HG02623 (cell line): ENCODE data around the gene IGFBP7.
"Not testable (repeated sequence)": the region's sequence is repeated elsewhere in the genome, so short reads cannot be mapped to it uniquely, and the experiment has no call there.

ENCODE experiments used
- ATAC-seq: cut with Tn5 transposase; IDR thresholded peaks from one replicate; pipeline ENCODE4 v1.9.1; 2021; ENCODE audit warnings: moderate library complexity; ENCODE audit not compliant: unreplicated experiment

Gene IGFBP7

DNA sequence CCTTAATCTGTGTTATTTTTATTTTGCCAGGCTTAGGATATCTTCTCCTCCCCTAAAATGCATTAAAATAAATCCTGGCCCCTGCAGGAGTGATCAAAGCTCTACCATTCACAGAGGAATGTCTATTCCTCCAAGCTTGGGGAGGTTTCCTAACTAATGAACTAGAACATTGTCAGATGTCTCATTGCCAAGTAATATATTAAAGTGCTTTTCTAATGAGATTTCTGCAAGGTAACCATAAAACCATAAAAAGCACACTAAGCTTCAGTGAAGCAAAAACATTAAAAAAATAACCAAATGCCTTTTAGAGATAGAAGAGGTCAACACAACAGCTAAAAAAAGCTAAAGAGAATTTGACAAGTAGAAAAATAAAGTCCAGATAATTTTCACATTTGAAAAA lies 34.8 kb downstream of the IGFBP7 start:
- ATAC-seq: no peak

DNA sequence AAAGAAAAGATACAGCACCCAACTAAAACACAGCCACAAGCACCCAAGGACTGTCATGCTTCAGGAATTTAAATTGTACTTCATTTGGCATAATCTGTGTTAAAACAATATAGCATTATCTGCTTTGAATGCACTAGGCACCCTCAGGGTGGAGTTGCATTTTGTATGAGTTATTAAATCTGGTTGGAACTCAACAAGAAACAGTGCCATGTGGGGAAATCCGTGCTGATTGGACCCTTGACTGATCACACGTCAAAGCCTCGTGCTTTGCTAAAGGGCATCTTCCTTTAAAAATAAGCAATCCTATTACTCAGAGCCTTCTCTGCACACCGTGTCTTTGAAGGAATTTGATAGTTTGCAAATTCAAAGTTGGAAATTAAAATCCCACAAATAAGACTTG lies 35.4 kb downstream of the IGFBP7 start:
- ATAC-seq: no peak

DNA sequence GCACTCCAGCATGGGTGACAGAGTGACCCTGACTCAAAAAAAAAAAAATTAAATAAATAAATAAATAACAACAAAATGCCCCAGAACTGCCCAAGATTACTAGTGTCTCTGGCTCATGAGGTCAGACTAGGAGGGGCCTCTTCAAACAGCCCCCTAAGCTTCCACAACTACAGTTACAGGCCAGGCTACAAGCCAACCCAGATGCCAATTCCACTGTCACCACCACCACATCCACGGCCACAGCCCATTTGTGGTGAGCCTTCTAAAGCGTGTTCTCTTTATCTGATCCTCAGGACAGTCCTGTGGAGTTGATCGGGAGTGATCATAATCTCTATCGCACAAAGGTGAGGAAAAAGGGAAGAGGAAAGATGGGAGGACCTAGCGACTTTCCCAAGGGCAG lies 36.6 kb downstream of the IGFBP7 start:
- ATAC-seq: no peak

DNA sequence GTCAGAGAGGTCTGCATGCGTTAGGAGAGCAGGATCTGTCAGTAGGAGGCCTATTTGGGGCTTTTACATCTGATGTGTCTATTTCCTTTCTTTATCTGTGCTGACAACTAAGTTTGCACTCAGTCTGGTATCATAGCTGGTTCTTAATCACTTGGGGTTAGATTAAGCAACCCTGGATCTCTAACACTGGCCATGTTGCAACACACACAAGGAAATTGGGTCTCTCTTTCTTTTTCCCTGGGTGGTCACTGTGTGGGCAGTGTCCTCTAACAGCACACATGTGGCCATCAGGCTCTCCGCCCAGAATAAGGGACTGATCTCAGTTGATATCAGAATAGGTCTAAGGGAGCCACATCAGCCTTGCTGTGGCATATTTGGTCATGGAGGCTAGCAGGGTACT lies 38.9 kb downstream of the IGFBP7 start:
- no peak for ATAC-seq

DNA sequence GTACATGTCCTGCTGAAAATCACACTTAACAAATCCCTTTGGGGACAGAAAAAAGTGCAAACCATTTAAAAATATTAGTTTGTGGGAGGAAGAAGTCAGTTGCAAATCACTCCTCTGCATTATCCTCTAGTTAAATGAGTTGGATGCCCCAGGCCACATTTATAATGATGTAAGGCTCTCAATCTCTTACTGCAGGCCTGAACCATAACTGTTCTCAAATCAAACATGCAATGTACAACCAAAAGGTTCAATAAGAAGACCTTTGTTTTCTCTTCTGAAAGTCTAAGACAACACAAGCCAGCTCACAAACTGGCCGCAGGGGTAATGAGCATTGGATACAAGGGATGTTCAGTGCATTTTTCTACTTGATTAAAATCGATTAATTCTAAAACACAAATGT lies 39.7 kb downstream of the IGFBP7 start:
- ATAC-seq: no peak

DNA sequence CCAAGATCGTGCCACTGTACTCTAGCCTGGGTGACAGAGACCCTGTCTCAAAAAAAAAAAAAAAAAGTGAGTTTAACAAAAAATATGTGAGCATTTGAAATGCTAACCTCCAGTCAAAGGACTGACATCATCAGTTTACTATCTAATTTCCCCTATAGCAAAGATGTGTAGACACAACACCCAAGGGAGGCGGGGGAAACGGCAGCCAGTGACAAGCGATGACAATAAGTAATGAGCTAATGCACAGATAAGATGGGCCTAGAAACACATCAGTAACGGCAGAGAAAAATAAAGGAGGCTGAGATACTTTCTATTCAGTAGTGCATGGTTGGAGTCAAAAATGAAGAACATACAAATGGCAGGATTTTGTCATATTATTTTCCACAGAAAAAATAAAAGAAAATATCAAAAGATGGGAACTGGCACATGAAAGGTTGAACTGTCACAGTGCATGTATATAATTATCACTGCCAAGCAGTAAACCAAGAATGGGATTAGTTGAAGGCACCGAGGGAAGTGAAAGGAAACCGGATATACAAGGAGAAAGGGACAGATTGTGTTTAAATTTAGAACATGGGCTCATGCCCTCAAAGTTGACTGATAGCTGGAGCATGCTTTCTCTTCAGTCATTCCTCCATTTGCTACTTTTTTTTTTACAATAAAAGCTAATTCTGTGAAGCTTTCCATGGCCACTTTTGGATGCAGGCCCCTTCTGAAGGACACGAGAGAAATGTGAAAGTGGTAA lies 41.8 kb downstream of the IGFBP7 start:
- ATAC-seq: no peak

DNA sequence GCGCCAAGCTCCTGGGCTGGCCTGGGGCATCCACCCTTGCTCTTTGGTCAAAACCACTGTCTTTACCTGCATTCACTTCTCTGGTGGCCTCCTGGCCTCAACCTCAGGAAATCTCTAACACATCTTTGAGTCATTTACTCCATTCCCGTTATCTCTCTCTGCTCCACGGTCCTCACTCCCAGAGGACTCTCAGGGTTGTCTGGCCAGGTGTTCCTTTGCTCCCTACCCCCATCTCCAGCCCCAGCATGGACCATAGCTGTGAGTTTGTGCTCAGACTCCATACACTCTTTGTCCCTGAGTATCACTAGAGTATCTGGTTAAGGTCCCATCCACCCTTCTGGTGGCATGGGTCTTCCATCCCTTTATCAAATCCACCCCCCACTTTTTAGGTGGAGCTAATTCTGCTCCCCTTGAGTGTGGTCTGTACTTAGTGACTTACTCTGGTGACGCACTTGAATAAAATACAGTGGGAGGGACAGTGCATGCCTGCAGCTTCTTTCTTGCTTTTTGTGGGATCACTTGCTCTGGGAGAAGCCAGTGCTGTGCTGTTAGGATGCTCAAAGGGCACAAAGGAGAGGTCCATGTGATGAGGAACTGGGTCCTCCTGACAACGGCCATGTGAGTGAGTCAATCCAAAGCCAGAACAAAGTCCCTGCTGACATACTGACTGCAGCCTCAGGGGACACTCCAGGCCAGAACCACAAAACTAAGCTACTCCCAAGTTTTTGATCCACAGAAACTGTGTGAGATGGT lies 44.3 kb downstream of the IGFBP7 start:
- ATAC-seq: no peak

DNA sequence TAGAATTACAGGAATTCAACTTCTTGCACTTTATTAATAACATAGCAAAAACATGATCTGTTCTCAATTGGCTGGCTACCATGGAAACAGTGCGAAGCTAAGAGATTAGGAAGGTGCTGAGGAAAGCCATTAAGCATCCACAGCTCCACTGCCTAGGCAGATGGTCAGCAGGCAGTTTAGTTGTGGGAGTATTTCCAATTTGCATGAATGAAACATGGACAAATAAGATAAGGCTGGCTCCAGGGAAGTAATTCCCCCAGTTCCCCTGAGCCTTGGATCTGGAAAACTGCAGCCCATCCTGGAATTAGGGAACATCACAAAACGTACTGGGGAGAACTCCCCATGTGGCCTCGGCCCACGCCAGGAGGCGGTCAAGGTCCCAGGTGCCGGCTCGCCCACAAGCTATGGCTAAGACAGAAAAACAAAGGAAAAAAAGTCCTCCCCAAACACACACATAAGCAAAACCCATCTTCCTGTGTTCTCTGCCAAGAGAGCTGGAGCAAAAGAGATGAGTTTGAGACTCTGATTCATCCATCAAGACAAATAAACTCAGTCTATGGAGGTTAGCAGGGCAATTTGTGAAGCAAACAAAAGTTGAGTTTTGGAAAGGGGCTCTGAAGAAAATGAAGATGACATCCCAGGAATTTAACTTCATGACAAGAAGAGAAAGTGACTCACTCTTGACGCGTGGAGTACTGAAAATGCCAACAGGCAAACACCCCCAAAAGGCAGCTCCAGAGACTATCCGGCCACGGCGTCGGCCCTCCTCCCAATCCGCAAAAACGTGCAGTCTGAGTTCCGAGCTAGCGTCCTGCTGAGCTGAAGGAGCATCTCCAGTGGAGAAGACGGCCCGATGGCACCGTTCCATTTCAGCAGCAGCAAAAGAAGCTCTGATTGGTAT lies 45.1 kb downstream of the IGFBP7 start:
- ATAC-seq: no peak

DNA sequence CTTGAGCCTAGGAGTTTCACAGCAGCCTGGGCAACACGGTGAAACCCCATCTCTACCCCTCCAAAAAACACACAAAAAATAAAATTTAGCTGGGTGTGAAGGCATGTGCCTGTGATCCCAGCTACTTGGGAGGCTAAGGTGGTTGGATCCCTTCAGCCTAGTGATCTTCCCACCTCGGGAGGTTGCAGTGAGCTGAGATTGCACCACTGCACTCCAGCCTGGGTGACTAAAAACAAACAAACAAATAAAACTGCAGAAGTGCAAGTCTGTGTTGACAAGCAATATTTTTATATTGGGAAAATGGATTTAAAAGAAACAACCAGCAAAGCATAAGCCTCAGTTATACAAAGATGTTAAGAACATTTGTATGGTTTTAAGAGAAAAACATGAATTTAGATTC lies 46.1 kb downstream of the IGFBP7 start:
- no peak for ATAC-seq

DNA sequence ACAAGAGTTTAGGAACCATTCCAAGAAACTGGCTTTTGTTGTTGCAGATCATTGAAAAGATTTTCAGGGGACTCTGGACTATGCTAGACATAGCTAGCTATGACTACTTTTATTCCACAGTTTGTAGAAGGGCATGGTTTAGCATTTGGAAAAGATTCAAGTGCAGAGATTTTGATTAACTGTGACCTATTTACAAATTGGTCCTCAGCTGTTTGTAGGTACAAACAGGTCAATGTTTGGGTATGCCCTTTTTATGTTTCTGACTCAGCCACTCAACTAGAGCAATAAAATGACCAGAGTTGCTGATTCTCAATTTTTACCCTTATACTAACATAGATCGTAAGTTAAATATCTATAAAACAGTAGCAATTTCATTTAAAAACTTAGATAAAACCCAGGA lies 46.7 kb downstream of the IGFBP7 start:
- no peak for ATAC-seq

DNA sequence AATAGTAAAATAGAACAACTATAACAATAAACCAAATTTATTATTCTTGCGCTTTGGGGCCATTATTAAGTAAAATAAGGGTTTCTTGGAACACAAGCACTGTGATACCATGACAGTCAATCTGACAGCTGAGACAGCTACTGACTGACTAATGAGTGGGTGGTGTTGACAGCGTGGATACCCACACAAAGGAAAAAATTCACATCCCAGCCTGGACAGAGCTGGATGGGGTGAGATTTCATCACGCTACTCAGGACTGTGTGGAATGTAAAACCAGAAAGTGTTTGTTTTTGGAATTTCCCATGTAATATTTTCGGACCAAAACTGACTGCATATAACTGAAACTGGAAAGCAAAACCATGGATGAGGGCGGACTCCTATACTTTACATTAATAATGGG lies 48.8 kb downstream of the IGFBP7 start:
- ATAC-seq: no peak

DNA sequence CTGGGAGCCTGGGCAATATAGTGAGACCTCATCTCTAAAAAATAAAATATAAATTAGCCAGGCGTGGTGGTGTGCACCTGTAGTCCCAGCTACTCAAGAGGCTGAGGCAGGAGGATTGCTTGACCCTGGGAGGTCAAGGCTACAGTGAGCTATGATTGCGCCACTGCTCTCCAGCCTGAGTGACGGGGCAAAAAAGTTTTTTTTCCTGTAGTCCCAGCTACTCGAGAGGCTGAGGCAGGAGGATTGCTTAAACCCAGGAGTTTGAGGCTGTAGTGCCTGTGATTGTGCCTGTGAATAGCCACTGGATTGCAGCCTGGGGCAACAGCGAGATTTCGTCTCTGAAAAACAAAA lies 49.5 kb downstream of the IGFBP7 start:
- not testable (repeated sequence) for ATAC-seq

DNA sequence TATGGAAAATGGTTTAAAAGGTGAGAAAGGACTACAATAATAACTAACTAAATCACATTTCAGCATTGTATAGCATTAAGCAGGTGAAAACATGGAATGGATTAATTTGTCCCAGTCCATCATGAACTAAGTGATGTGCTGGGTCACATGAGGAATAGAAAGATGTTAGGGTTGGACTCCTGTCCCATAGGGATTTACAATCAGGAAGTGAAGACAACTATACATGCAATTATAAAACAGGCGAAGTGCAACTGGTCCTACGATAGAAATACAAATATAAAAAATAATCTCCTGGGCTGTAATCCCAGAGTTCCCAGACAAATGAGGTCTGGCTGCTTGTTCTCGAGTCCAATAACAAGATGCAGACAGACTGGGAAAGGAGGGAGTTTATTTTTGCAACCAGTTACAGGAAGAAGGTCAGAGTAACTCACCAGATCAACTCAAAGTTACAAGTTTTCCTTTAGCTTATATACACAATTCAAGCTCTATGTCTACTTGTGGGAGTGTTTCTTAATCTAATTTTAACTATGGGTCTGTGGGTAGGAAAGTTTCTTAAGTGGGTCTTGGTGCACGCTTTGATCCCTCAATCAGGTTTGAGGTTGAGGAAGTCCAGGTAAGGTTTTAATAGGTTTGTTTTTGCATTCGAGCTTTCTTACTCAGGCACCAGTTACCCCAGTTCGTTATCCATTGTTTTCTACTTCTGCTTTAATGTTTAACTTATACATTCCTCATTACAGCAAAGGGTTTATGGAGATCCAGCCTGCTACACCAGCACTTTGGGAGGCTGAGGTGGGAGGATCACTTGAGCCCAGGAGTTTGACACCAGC lies 50.1 kb downstream of the IGFBP7 start:
- ATAC-seq: no peak

DNA sequence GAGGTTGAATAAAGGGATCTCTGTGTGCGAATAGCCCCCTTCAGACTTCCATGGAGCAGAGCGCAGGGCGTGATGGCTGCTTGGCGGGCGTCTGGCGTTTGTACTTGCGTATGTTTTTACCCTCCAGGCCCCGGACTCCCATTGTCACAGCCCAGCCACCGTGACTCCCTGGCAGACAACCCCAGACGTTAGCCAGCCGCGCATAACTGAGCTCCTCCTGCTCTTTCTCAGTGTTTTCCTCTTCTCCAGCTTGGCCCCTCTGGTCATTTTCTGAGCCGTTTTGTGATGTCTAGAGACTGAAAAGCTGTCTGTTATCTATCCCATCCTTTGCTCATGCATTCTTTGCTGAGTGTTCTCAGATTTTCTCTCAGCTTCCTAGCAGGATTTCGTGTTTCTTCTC lies 54.3 kb downstream of the IGFBP7 start:
- no peak for ATAC-seq

DNA sequence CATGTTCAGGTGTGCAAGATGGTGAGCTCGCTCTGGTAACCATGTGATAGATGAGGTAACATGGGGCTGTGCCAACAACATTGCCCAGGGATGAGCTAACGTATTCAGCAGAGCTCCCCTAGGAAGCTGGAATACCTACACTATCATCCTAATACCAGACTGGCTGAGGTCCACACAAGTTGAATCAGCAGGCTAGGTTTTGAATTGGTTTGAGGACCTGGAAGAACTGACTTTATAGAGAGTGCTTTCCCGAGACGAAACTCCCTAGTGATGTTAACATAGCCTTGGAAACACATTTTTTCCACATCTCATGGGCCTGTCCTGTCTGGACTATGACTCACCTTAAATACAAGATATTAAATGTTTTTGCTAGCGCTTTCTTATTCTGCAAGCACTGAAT lies 56.7 kb downstream of the IGFBP7 start:
- no peak for ATAC-seq

DNA sequence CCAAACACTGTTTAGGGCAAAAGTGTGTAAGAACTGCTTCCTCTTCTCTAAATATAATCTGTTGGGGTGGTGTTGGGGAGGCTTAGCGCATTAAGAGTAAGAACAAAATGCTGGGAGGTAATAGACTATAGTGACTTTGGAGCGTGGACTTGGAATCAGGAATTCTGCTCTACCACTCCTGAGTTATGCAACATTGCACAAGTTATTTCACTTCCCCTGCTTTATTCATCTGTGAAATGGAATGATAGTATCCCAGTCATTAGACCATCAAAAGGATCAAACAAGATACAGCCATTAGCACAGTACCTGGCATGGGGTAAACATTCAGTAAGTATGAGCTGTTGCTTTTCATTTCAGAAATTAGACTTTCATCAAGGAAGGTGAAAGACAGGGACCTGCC lies 58.7 kb downstream of the IGFBP7 start:
- ATAC-seq: no peak

DNA sequence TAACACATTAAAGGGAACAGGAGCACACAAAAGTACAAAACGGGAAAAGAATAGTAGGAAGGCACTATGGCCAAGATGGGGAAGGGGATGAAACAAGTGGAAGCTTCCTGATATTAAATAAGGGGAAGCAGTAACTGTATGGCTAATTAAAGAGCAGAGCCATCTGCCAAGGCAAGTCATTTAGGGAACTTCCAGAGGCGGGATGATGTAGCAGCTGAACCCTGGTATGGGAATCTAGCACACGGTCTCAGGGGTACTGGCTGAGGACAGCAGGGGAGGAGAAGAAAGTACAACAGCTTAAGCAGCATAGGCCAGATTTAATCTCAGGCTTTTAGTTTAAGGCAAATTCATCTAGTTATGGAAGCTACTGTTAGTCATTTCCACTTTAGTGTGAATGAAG lies 59.1 kb downstream of the IGFBP7 start:
- no peak for ATAC-seq

DNA sequence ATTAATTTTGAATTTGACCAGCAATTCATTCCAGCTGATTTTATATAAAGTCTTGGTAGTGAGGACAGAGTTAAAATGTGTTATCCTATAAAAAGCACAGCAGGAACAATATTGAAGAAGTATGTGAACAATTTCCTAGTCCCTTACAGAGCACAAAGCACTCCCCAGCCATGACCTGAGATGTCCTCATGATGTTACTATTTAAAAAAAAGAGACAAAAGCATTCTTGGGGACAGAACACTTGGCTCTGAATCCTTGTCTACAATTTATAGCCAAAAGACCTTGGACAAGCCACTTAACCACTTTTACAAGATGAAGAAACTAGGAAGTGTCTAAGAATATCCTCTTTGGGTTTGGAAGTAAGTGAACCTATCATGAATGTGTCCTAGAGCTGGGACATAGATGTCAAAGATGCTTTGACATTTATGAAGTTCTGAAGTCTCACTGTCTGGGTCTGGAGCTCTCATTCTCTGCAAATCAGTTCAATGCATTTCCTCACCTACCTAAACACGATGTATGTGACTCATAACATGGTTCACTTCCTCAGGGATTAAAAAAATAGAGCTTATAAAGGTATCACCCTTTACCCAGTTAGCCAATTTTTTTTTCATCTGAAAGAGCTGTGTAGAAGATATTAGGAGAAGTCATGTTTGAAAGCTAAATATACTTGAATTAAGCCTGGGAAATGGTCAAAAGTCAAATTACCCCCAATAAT lies 61.4 kb downstream of the IGFBP7 start:
- ATAC-seq: no peak

DNA sequence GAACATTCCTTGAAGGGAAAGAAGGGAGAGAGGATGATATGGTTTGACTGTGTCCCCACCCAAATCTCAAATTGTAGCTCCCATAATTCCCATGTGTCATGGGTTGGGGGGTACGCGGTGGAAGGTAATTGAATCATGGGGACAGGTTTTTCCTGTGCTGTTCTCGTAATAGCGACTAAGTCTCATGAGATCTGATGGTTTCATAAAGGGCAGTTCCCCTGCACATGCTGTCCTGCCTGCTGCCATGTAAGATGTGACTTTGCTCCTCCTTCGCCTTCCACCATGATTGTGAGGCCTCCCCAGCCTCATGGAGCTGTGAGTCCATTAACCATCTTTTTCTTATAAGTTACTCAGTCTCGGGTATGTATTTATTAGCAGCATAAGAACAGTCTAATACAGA lies 63.1 kb downstream of the IGFBP7 start:
- ATAC-seq: not testable (repeated sequence)

DNA sequence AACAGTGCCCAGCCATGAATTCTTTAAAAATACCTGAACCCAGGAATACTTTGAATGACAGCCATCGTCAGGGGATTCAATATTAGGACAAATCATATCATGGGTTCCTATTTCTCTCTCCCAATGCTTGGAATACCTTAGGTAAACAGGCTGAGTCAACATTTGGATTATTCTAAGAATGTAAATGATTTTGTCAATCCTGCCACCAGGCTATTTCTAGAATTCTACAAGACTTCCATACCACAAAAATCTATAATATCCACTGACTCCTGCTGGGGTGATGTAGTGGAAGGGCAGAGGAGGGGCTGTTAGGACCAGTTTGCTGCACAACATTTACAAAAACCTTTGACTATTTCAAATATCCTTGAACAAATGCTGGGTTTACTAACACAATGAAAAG lies 65.2 kb downstream of the IGFBP7 start:
- ATAC-seq: no peak
